GM12878 (cell line): Measurements from ENCODE around the gene VWA5B2. TPM values are rescaled to one million over a fixed set of nuclear protein-coding genes. Genes with fewer than 3 reads are reported as not detected.

Source experiments
- ATAC-seq: fragments of 200-7000 bp; cut with Tn5 transposase; 3 replicates; pipeline ENCODE4 v1.9.1; 2020; ENCODE audit warnings: mild to moderate bottlenecking, moderate library complexity
- Bru-seq: library from RNA; stranded (reverse); fragments of 400-500 nt; gene quantifications from one replicate; lab custom pipeline; 2021; lab: Mats Ljungman, UMichigan
- BruChase-seq, 2 experiments: library from RNA; stranded (reverse); fragments of 400-500 nt; gene quantifications; one replicate each; lab custom pipeline; 2021; lab: Mats Ljungman, UMichigan
- BruUV-seq: library from RNA; stranded (reverse); fragments of 400-500 nt; replicated peaks from 2 replicates; lab custom pipeline; 2021; lab: Mats Ljungman, UMichigan
- CTCF ChIA-PET: fragments of 300-600 bp; sonication (Branson Sonifier 250); formaldehyde crosslinking; extraction: SDS; loops from one replicate; lab custom pipeline; 2021; ENCODE audit warnings: inconsistent platforms; lab: Yijun Ruan, JAX
- POLR2A ChIA-PET: fragments of 350-600 bp; formaldehyde crosslinking; extraction: SDS; loops from one replicate; lab custom pipeline; 2021; ENCODE audit warnings: inconsistent platforms; lab: Charles Lee
- RAD21 ChIA-PET: fragments of 300-600 bp; sonication (Branson Sonifier 250); formaldehyde crosslinking; loops from one replicate; lab custom pipeline; 2023; ENCODE audit warnings: antibody characterized with exemption; ENCODE audit not compliant: unreplicated experiment; lab: Charles Lee
- SMC1A ChIA-PET: fragments of 300-600 bp; sonication (Branson Sonifier 250); formaldehyde crosslinking; loops from one replicate; lab custom pipeline; 2023; ENCODE audit not compliant: unreplicated experiment, uncharacterized antibody; lab: Charles Lee
- DNase-seq: peaks from one replicate; pipeline ENCODE4 v3.0.0-alpha.2; 2011; ENCODE audit warnings: low read depth, low spot score
- FAIRE-seq: peaks from 3 replicates; lab custom pipeline; 2011; peaks lifted over from hg19 to GRCh38; lab: Jason Lieb, UNC
- H2AFZ ChIP-seq: 2 replicates; pipeline ENCODE4 v1.6.0; 2011; ENCODE audit warnings: low read depth, low read length, control low read depth; ENCODE audit not compliant: control insufficient read depth
- H3K27ac ChIP-seq: 2 replicates; pipeline ENCODE4 v1.5.1; 2011; ENCODE audit warnings: control low read depth; ENCODE audit not compliant: control insufficient read depth, insufficient read depth
- H3K27me3 ChIP-seq, 2 experiments: replicated peaks in 1 of 2; 2 replicates each; pipeline versions ENCODE4 v1.6.0 to v1.6.1; 2011; ENCODE audit warnings: low read length in 1 of 2; ENCODE audit not compliant: control insufficient read depth in 2 of 2, insufficient read depth in 2 of 2
- H3K36me3 ChIP-seq, 2 experiments: 2 replicates each; pipeline ENCODE4 v1.5.1; 2011; ENCODE audit warnings: low read length in 1 of 2; ENCODE audit not compliant: control insufficient read depth in 2 of 2, insufficient read depth in 2 of 2
- H3K4me1 ChIP-seq: 2 replicates; pipeline ENCODE4 v1.6.1; 2011; ENCODE audit warnings: mild to moderate bottlenecking, low read length, moderate library complexity, mixed read lengths; ENCODE audit not compliant: control insufficient read depth, insufficient read depth
- H3K4me2 ChIP-seq: 2 replicates; pipeline ENCODE4 v1.6.0; 2011; ENCODE audit warnings: control low read depth; ENCODE audit not compliant: control insufficient read depth, insufficient read depth
- H3K4me3 ChIP-seq: fragments of 200-600 bp; sonication (generic); 2 replicates; pipeline ENCODE4 v1.5.1; 2016
- H3K79me2 ChIP-seq: 2 replicates; pipeline ENCODE4 v1.6.0; 2011; ENCODE audit warnings: low read length; ENCODE audit not compliant: control insufficient read depth, insufficient read depth
- H3K9ac ChIP-seq: 2 replicates; pipeline ENCODE4 v1.8.0; 2011; ENCODE audit warnings: low read length, control low read depth, mixed read lengths; ENCODE audit not compliant: control insufficient read depth, insufficient read depth
- H3K9me3 ChIP-seq: replicated peaks from 3 replicates; pipeline ENCODE4 v1.5.1; 2011; ENCODE audit warnings: mild to moderate bottlenecking, low read length; ENCODE audit not compliant: control insufficient read depth, insufficient read depth
- H4K20me1 ChIP-seq: 2 replicates; pipeline ENCODE4 v1.6.0; 2011; ENCODE audit not compliant: control insufficient read depth, insufficient read depth
- CREB1 ChIP-seq: IDR thresholded peaks from 2 replicates; pipeline ENCODE4 v1.6.1; 2012; ENCODE audit warnings: low read depth, mild to moderate bottlenecking, inconsistent platforms
- EGR1 ChIP-seq, 2 experiments: IDR thresholded peaks; 1 replicate in 1 of 2; 2 replicates in 1 of 2; pipeline ENCODE4 v1.6.1; 2011 to 2012; ENCODE audit warnings: low read depth in 2 of 2, low read length in 2 of 2, borderline replicate concordance in 1 of 2, mild to moderate bottlenecking in 1 of 2, moderate library complexity in 1 of 2
- GABPA ChIP-seq: IDR thresholded peaks from 2 replicates; pipeline ENCODE4 v1.6.1; 2014; ENCODE audit warnings: antibody characterized with exemption, low read depth, mild to moderate bottlenecking, inconsistent platforms
- HCFC1 ChIP-seq: fragments of 150-350 bp; IDR thresholded peaks from 2 replicates; pipeline ENCODE4 v1.6.1; 2014; ENCODE audit warnings: low read length
- LARP7 ChIP-seq: fragments of 450-650 bp; IDR thresholded peaks from 2 replicates; pipeline ENCODE4 v1.6.1; 2017; ENCODE audit warnings: mild to moderate bottlenecking
- MXI1 ChIP-seq: fragments of 150-350 bp; IDR thresholded peaks from 2 replicates; pipeline ENCODE4 v1.6.1; 2011; ENCODE audit warnings: low read depth, mild to moderate bottlenecking, inconsistent platforms, low read length, improper control_type of control experiment
- MYC ChIP-seq: IDR thresholded peaks from 2 replicates; pipeline ENCODE4 v1.6.1; 2011; ENCODE audit warnings: mild to moderate bottlenecking, low read length, moderate library complexity, inconsistent platforms; ENCODE audit not compliant: insufficient read depth, insufficient replicate concordance, insufficient read length, severe bottlenecking
- NFIC ChIP-seq: IDR thresholded peaks from 2 replicates; pipeline ENCODE4 v1.6.1; 2012; ENCODE audit warnings: low read depth, mild to moderate bottlenecking, inconsistent platforms, low read length, moderate library complexity
- RB1 ChIP-seq: fragments of 450-650 bp; formaldehyde crosslinking; IDR thresholded peaks from 2 replicates; pipeline ENCODE4 v1.6.1; 2017; ENCODE audit warnings: mild to moderate bottlenecking, borderline replicate concordance
- SIN3A ChIP-seq: IDR thresholded peaks from 2 replicates; pipeline ENCODE4 v1.6.1; 2012; ENCODE audit warnings: low read depth, low read length, improper control_type of control experiment
- SREBF1 ChIP-seq: IDR thresholded peaks from 2 replicates; pipeline ENCODE4 v1.6.1; 2012; ENCODE audit warnings: mild to moderate bottlenecking, low read length
- SUZ12 ChIP-seq: fragments of 200-600 bp; sonication (generic); IDR thresholded peaks from one replicate; pipeline ENCODE4 v1.6.1; 2018; ENCODE audit warnings: antibody characterized with exemption, mild to moderate bottlenecking; ENCODE audit not compliant: unreplicated experiment
- USF2 ChIP-seq: IDR thresholded peaks from 2 replicates; pipeline ENCODE4 v1.6.1; 2011; ENCODE audit warnings: low read depth, low read length, improper control_type of control experiment, borderline replicate concordance
- WGBS: methylation state at CpG from one replicate; pipeline ENCODE4 v1.1.6; 2016; ENCODE audit warnings: low lambda C conversion rate; ENCODE audit not compliant: insufficient replicate concordance, insufficient coverage; ENCODE audit errors: missing lambda C conversion rate; 5-methylcytosine and 5-hydroxymethylcytosine counted together
- in situ Hi-C: fragments of 300-500 bp; cut with MboI; formaldehyde crosslinking; loops from 9 replicates; pipeline ENCODE4 v1.14.3; 2018; ENCODE audit warnings: mixed read lengths
- intact Hi-C: fragments of 100-400 bp; cut with micrococcal nuclease; formaldehyde crosslinking; loops from one replicate; pipeline ENCODE4 v1.14.2; 2022; ENCODE audit not compliant: unreplicated experiment
- long read RNA-seq, 2 experiments: library from polyadenylated mRNA; unstranded; transcript quantifications; one replicate each; pipeline ENCODE4 v2.0.0, GENCODE V29; 2019 to 2020
- polyA minus RNA-seq, 3 experiments: library from RNA; depleted of rRNA, polyadenylated mRNA; stranded (reverse); fragments of >200 nt; gene quantifications; 2 replicates each; pipeline ENCODE4 v1.2.3, GENCODE V29; 2011
- polyA plus RNA-seq, 11 experiments: library from polyadenylated mRNA; depleted of rRNA in 4 of 11; unstranded in 6 of 11; stranded (reverse) in 5 of 11; fragments of >200 nt; fragmentation: Nextera tagmentation in 4 of 11; fragmentation: Illumina TruSeq in 1 of 11; extraction: Ambion mirVana in 4 of 11; extraction: Trizol in 1 of 11; gene quantifications; 1 replicate in 1 of 11; 2 replicates in 10 of 11; pipeline versions ENCODE4 v1.2.1 to v1.2.3, GENCODE V29; 2011 to 2016; ENCODE audit warnings: inconsistent platforms in 2 of 11, missing spikeins in 2 of 11, low read depth in 1 of 11
- total RNA-seq, 4 experiments: library from RNA; depleted of rRNA in 3 of 4; stranded (reverse); fragments of >200 nt in 3 of 4; fragmentation: Illumina TruSeq in 1 of 4; extraction: Trizol in 1 of 4; gene quantifications; 2 replicates each; pipeline versions ENCODE4 v1.2.1 to v1.2.3, GENCODE V29; 2013 to 2021
- TF ChIP-seq, protein P1 (sequence below): fragments of 450-650 bp; IDR thresholded peaks from 2 replicates; pipeline ENCODE4 v1.6.1; 2017; ENCODE audit warnings: mild to moderate bottlenecking, low read depth, inconsistent platforms; ENCODE audit not compliant: poor library complexity, severe bottlenecking

The VWA5B2 gene
- total RNA-seq (2013; cell fraction: nucleolus; rRNA removed), result not detected in 2 replicates
- not detected in 2 replicates for total RNA-seq (2014; rRNA removed)
- total RNA-seq (2014; rRNA removed; fragmentation: Illumina TruSeq; extraction: Trizol), result not detected in 2 replicates
- not detected in 2 replicates for total RNA-seq (2021)
- polyA plus RNA-seq (2011; ENCODE audit: low read depth), result not detected
- 0.03 TPM in 1 of 2 replicates, not detected in the other for polyA plus RNA-seq (2011; rRNA removed)
- 0.03 TPM in 1 of 2 replicates, not detected in the other for polyA plus RNA-seq (2011; cell fraction: cytosol; rRNA removed)
- 0.64 and 1.1 TPM in 2 replicates for polyA plus RNA-seq (2011; cell fraction: nucleus; rRNA removed)
- polyA plus RNA-seq (2012), result 0.08 TPM in 1 of 2 replicates, not detected in the other
- polyA plus RNA-seq (2014; fragmentation: Illumina TruSeq; extraction: Trizol), result not detected in 2 replicates
- polyA plus RNA-seq (2014; fragmentation: Nextera tagmentation; extraction: Ambion mirVana), result not detected
- not detected in 2 replicates for polyA plus RNA-seq (2014; rRNA removed)
- polyA plus RNA-seq (2016; fragmentation: Nextera tagmentation; extraction: Ambion mirVana), result under 1 TPM in 1 of 2 experiments, not detected in 1; 0.09 TPM
- polyA minus RNA-seq (2011; rRNA and poly(A)+ RNA removed), result not detected in 2 replicates
- polyA minus RNA-seq (2011; cell fraction: cytosol; rRNA and poly(A)+ RNA removed), result not detected in 2 replicates
- polyA minus RNA-seq (2011; cell fraction: nucleus; rRNA and poly(A)+ RNA removed), result 0.38 TPM in 1 of 2 replicates, not detected in the other
- Bru-seq, nascent RNA, result not detected
- BruChase-seq, experiment 1, labeled RNA remaining after a 6-hour chase, result percentile 8 among the genes with signal in this experiment
- not detected for BruChase-seq, experiment 2, labeled RNA remaining after a 2-hour chase
- long read RNA-seq, experiment 1, result 0 reads
- long read RNA-seq, experiment 2, result 0 reads

GRCh38 chr3:184229394-184230080, at the start of gene VWA5B2:
VWA5B2 (plus strand) TSS chr3:184229585; CDS start chr3:184230529, 944 bp downstream.
- H3K27me3 ChIP-seq, result peaks cover 16 to 18% of the 10 kb centered on the region in 2 experiments
- SMC1A ChIA-PET, result interaction anchor here (0.8 kb wide), 1 partner anchor 20 kb away, joined by 3 read pairs; the partner anchor contains the start of gene EEF1AKMT4
- H3K36me3 ChIP-seq, result no peaks in the 10 kb centered on the region
- no peaks in the 10 kb centered on the region for H3K9me3 ChIP-seq
- no peaks in the 10 kb centered on the region for H3K79me2 ChIP-seq
- H4K20me1 ChIP-seq, result no peaks in the 10 kb centered on the region
- peak within 1 kb of the TSS; percentile 77; the same call in 1 of the 2 replicates for H3K4me2 ChIP-seq
- H3K4me3 ChIP-seq, result peak within 1 kb of the TSS; percentile 29; the same call in 1 of the 2 replicates
- 2% methylated on average over 44 of the region's 66 CpGs for WGBS
- peak within 1 kb of the TSS; percentile 51 for H2AFZ ChIP-seq
- no peaks in the 10 kb centered on the region for H3K4me1 ChIP-seq
- CTCF ChIA-PET, result interaction anchor here (4.4 kb wide), 1 partner anchor 23 kb away, joined by 69 read pairs; the partner anchor contains the start of gene EEF1AKMT4
- no peak within 1 kb of the TSS for H3K9ac ChIP-seq
- FAIRE-seq (no peak), DNase-seq (no peak), ATAC-seq (peak; percentile 96)
- RAD21 ChIA-PET, result interaction anchor here (1.0 to 1.1 kb wide), 2 partner anchors 11 to 334 kb away, joined by 4 read pairs; no protein-coding TSS in a partner anchor
- no TSS peak for BruUV-seq
- intact Hi-C loops (no loop called here), in situ Hi-C loops (no loop called here)
- POLR2A ChIA-PET, result no interaction called here
- H3K27ac ChIP-seq, result no peak within 1 kb of the TSS
- no peak for TF ChIP-seq SIN3A
- 0 out of 2 replicates have a peak, but pooled peaks have one; percentile 33 for TF ChIP-seq RB1
- TF ChIP-seq SREBF1, result no peak
- peak; percentile 49 for TF ChIP-seq SUZ12
- TF ChIP-seq NFIC, result no peak
- peak; percentile 58; the same call in 1 of the 2 replicates for TF ChIP-seq LARP7
- peak in 1 of 2 experiments; percentile 55; a peak in 2 of 3 replicates for TF ChIP-seq EGR1 (IDR thresholded peaks at IDR 0.05; ENCODE audit: borderline replicate concordance in 1 of 2, low read depth in 2 of 2, low read length in 2 of 2)
- TF ChIP-seq, protein P1, sequence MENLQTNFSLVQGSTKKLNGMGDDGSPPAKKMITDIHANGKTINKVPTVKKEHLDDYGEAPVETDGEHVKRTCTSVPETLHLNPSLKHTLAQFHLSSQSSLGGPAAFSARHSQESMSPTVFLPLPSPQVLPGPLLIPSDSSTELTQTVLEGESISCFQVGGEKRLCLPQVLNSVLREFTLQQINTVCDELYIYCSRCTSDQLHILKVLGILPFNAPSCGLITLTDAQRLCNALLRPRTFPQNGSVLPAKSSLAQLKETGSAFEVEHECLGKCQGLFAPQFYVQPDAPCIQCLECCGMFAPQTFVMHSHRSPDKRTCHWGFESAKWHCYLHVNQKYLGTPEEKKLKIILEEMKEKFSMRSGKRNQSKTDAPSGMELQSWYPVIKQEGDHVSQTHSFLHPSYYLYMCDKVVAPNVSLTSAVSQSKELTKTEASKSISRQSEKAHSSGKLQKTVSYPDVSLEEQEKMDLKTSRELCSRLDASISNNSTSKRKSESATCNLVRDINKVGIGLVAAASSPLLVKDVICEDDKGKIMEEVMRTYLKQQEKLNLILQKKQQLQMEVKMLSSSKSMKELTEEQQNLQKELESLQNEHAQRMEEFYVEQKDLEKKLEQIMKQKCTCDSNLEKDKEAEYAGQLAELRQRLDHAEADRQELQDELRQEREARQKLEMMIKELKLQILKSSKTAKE, result no peak
- TF ChIP-seq CREB1, result no peak
- no peak for TF ChIP-seq USF2
- TF ChIP-seq MYC, result no peak
- no peak for TF ChIP-seq HCFC1
- TF ChIP-seq MXI1, result no peak
- TF ChIP-seq GABPA, result no peak
